Central memory CD4-positive, alpha-beta T cell (primary cell): ENCODE data around the gene ELF1.
"Not testable (repeated sequence)": the region's sequence is repeated elsewhere in the genome, so short reads cannot be mapped to it uniquely, and the experiment has no call there.

Experiments used
- DNase-seq: peaks from one replicate; pipeline ENCODE4 v3.0.0; 2022

The ELF1 gene

DNA sequence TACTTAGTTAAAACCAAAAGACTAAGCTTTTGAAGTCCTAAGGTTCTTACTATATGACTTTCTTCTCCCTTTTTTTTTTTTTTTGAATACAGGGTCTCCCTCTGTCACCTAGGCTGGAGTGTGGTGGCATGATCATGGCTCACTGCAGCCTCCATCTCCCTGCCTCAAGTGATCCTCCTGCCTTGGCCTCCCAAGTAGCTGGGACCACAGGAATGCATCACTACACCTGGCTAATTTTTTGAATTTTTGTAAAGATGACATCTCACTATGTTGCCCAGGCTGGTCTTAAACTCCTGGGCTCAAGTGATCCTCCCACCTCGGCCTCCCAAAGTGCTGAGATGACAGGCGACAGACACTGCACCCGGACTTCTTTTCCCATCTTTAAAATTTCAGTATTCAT lies 89.2 kb downstream of the ELF1 start:
- not testable (repeated sequence) for DNase-seq

DNA sequence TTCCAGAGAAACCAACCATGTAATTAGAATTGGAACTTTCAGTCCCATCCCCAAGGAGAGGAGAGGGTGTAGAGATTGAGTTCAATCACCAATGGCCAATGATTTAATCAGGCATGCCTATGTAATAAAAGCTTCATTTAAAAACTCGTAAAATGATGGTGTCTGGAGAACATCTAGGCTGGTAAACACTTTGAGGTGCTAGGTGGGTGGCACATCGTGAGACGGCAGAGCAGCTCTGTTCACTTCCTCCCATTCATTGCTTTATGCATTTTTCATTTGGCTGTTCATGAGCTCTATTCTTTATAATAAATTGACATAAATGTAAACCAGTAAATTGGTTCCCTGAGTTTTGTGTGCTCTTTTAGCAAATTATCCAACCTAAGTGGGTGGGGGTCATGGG lies 90.1 kb downstream of the ELF1 start:
- no peak for DNase-seq

DNA sequence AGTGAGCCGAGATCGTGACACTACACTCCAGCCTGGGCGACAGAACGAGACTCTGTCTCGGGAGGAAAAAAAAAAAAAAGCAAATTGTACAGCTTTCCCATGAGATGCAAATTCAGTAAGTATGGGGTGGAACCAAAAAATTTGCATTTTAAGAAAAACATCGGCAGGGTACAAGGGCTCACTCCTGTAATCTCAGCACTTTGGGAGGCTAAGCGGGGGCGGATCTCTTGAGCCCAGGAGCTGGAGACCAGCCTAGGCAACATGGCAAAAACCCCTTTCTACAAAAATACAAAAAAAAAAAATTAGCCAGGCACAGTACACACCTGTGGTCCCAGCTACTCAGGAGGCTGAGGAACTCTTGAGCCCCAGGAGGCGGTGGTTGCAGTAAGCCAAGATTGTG lies 91.2 kb downstream of the ELF1 start:
- DNase-seq: no peak

DNA sequence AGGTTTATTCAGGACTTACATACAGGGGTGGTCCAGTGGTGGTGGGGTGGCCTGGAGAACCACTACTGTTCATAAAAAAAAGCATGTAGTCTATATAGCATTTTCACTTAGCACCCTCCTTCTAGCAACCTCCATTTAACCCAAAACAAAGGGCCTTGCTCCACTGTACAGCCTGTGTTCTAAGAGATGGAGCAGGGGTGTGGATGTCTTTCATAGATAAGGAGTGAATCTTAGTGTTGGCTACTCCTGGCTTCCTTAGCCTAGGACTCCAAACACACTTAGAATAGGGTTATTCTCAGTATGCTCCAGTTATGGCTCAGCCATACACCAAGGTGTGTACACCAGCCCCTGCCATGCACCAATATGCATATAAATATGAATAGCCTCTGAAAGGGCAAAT lies 95.2 kb downstream of the ELF1 start:
- no peak for DNase-seq

DNA sequence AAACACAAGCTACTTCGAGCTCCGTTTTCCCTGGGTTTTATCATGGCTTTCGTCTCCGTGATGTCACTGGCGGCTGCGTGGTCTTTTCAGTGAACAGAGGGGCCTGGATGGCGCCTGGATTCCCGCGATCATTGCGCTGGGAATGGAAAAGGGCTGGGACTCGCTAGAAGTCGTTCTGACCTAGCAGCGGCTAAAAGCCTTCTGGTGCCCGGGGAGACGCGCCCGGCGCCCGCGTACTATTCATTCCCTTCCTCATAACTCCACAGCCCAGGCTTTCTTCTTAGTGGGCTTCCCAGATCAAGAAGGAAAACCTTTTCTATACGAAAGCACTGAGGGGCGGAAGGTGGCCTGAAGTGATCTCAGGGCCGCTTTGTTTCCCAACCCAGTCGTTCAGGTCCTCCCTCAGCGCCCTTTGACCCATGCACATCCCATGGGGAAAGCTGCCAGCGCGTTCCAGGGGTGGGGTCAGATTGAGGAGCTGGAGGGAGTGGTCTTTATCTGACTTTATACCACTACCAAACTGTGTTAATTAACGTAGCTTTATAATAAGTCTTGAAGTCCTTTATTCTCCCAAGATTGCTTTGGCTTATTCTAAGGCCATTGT lies 96.6 kb downstream of the ELF1 start:
- no peak for DNase-seq

DNA sequence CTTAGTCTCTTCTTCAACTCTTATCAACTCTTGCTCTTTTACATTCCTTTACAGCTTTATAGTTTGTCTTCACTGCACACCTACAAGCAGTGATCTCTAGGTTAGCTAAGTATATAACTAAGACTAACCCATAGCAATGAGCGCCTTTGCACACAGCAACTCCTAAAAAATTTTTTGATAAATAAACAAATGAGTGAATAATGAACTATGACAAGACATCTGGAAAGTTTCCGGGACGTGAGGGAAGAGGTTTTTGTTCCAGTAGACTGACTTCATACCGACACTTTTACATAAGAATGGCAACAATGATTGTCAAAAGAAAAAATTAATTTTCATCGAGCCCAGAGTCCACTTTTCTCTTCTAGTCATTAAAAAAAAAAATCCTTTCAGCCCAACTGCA lies 98.3 kb downstream of the ELF1 start:
- no peak for DNase-seq

DNA sequence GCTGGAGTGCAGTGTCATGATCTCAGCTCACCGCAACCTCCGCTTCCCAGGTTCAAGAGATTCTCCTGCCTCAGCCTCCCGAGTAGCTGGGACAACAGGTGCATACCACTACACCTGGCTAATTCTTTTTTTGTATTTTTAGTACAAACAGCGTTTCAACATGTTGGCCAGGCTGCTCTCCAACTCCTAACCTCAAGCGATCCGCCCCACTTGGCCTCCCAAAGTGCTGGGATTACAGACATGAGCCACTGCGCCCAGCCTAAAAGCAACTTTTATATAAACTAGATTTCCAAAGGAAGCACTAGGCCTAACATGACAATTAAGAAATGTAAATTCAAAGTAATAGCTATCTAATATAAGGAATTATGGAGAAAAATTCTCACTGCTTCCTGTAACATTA lies 99.2 kb downstream of the ELF1 start:
- DNase-seq: not testable (repeated sequence)

DNA sequence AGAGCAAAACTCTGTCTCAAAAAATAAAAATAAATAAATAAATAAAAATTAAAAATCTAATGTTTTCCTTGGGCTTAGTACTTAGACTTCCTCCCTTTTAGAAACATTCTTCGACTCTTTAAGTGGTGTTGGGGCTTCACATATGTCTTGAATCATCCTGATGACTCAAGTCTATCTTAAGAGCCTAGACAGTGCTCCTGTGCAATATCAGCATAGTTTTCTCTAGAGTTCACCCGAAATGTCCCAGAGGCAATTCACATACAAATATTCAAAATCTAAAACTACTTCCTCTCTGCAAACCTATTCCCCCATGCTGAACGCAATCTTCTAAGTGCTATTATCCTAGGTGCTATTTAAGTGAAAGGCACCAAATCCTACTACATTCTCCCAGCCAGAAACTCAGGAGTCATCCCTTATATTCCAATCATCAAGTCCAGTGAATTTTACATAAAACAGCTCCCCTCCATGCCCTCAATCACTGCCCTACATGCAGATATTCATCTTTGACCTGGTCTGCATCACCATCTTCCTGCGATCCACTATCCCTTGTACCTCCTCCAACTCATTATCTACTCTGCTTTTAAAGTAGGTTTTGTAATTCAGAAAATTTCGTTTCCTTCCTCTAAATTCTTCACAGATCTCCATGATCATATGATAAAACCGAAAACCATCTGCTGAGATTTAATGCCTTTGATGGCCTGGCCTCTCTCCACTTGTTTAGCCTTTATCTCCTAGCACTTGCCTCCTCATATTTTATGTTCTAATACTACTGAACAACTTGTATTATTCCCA lies 102.7 kb downstream of the ELF1 start:
- DNase-seq: no peak

DNA sequence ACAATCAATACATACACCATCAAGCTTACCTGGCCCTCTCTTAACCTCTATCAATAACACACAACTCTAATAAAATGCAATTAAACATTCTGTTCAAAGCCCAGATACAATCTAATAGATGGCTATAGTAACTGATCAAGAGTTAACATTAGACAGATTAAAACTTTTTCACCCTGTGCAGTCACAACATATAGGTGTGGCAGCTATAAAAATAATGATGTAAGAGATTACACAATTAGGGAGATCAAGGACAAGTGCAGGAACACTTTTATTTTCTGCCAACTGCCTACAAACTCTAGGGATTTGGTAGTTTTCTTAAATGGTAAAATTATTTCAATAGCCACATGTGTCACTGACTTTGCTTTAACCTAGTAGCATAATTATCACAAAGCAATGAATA lies 104.3 kb downstream of the ELF1 start:
- not testable (repeated sequence) for DNase-seq

DNA sequence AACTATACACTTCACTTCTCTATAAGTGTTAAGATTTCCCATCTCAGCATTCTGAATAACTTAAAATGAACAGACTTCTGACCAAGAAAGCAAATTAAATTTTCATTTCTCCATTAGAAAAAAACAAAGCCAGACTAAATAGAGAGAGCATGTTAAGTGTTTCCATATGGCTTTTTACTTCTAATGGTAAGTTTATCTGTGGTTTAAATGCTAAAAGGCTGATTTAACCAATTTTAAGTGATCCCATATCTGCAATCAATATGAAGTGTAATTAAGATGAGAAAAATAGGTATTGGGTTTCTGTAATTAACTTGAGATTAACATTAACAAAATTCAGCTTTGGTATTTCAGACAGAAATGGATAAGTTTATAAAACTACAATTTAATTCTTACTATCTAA lies 107.8 kb downstream of the ELF1 start:
- DNase-seq: no peak

DNA sequence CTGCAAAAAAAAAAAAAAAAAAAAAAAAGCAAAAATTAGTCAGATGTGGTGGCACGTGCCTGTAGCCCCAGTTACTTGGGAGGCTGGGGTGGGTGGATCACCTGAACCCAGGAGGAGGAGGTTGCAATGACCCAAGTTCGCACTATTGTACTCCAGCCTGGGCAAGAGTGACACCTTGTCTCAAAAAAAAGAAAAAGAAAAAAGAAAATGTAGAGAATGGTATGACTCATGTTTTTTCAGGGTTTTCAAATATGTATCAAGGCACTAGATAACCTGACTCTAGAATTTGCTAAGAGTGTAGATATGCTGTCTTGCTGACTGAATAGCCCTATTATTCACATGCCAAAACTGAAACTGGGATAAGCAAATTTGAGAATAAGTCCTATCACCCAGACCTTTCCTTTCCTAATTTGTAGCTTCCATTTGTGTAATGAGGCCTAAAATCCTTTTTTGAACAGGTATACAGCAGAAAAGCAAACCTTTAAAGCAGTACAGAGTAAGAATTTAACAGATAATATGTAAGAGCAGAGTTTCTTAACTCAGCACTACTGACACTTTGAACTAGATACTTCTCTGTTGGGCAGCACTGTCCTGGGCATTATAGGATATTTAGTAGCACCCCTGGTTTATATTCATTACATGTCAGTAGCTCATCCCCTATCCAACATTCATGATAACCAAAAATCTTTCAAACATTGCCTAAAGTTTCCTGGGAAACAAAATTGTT lies 108.6 kb downstream of the ELF1 start:
- DNase-seq: no peak

DNA sequence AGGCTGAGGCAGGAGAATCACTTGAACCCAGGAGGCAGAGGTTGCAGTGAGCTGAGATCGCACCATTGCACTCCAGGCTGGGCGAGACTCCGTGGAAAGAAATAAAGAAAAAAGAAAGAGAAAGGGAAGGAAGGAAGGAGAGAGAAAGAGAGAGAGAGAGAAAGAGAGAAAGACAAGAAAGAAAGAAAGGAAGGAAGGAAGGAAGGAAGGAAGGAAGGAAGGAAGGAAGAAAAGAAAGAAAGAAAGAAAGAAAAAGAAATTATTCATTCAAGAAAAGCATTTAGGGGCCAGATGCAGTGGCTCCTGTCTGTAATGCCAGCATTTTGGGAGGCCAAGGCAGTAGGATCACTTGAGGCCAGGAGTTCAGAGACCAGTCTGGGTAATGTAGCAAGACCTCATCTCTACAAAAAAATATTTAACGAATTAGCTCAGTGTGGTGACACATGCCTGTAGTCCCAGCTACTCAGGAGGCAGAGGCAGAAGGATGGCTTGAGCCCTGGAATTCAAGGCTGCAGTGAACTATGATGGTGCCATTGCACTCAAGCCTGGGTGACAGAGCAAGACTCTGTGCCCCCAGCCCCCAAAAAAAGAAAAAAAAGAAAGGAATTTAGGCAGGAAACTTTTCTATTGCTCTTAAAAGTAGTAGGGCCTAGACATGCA lies 109.4 kb downstream of the ELF1 start:
- not testable (repeated sequence) for DNase-seq

DNA sequence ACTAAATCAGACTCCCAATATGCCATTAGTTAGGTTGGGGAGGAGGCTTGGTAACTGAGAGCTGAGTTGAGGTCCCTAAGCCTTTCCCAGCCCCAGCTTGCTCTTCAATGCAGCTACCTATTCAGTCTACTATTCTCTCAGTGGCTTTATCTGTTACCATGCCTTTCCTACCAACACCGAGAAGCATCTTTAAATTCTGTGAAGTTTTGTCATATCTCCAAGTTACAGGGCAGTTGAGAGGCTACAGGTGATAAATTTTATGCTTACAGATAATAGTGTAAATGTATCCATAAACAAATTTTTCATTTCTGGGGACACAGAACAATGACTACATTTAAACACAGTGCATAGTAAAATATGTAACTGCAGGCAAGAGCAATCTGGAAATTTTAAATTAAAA lies 110.6 kb downstream of the ELF1 start:
- no peak for DNase-seq

DNA sequence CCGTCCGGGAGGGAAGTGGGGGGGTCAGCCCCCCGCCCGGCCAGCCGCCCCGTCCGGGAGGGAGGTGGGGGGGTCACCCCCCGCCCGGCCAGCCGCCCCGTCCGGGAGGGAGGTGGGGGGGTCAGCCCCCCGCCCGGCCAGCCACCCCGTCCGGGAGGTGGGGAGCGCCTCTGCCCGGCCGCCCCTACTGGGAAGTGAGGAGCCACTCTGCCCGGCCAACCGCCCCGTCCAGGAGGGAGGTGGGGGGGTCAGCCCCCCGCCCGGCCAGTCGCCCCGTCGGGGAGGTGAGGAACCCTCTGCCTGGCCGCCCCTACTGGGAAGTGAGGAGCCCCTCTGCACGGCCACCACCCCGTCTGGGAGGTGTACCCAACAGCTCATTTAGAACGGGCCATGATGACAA lies 118.1 kb downstream of the ELF1 start:
- DNase-seq: not testable (repeated sequence)

DNA sequence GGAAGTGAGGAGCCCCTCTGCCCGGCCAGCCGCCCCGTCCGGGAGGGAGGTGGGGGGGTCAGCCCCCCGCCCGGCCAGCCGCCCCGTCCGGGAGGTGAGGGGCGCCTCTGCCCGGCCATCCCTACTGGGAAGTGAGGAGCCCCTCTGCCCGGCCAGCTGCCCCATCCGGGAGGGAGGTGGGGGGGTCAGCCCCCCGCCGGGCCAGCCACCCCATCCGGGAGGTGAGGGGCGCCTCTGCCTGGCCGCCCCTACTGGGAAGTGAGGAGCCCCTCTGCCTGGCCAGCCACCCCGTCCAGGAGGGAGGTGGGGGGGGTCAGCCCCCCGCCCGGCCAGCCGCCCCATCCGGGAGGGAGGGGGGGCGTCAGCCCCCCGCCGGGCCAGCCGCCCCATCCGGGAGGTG lies 118.5 kb downstream of the ELF1 start:
- DNase-seq: not testable (repeated sequence)

DNA sequence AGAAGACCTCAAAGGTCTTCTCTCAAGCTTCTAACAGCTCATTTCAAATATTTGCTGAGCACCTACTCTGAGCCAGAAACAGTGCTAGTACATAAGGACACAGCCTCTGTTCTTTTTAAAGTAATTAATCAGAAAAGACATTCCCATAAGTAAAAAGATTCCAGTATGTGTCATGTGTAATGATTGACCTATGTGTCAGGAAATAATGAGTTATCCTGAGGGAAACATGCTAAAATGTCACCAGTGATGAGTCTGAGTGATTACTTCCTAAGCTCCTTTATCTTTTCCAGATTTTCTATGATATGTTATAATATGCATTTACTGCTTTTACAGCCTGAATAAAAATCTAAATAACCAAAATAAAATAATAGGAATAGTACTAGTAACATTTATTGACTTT lies 122.1 kb downstream of the ELF1 start:
- DNase-seq: no peak

DNA sequence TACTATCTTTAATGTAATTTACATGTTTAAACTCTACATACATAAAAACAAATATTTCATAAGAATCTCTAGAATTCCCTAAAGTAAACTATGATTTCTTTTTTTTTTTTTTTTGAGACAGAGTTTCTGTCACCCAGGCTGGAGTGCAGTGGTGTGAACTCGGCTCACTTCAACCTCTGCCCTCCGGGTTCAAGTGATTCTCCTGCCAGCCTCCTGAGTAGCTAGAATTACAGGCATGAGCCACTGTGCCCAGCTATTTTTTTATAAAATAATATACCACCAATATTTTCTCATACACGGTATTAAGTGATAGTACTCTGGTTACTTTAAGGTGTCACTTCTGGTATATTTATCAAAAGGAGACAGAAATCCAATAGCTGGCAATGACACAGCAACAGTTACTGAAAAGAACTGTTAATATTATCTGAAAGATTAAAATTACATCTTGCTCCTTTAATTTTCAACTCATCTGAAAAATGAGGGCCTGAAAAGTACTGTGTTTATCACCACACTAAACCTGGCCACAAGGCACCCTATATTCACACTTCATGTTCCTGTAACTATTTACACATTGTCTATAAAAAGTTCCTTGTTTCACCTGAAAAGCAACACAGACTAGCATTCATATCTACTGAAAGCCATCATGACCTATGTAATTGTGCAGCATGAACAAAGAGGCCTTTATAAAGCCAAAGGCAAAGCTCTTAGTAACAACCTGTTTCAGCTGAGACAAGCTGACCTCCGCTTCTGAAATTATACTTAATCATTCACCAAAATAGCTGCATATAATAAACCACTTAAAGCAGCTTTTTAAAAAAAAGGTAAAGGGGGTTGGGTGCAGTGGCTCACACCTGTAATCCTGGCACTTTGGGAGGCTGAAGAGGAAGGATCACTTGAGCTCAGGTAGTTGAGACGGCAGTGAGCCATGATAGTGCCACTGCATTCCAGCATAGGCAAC lies 123.6 kb downstream of the ELF1 start:
- DNase-seq: no peak

DNA sequence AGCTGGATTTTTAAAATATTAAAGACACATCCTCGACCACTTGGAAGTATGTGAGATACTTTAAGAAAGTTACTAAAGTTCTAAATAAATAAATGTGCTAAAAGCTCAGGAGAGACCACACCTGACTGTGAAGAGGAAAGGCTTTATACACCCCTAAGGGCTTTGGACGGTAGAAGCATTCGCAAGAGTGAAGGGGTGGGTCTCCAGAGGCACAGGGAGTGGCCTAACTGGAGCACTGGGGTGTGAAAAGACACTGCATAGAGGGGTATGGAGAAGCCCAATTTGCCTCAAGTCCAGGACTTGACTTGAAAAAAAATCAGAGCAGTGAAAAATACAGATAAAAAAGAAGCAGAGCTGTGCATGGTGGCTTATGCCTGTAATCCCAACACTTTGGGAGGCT lies 125.5 kb downstream of the ELF1 start:
- not testable (repeated sequence) for DNase-seq

DNA sequence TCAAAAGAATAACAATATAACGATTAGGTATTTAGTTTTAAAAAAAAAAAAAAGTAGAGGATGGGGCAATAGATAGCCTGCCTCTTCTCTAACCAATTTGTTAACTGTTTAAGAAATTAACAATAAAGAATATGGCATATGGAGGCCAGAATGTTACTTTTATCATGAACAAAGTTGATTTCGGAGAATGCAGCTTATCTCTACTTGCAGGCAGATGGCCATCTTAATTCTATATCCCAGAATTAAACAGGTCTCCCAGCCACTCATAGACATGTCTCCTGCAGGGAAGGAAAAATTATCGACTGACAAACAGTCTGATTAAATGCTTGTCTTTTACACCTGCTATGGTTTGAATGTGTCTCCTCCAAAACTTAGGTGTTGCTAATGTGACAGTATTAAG lies 133.1 kb downstream of the ELF1 start:
- no peak for DNase-seq

DNA sequence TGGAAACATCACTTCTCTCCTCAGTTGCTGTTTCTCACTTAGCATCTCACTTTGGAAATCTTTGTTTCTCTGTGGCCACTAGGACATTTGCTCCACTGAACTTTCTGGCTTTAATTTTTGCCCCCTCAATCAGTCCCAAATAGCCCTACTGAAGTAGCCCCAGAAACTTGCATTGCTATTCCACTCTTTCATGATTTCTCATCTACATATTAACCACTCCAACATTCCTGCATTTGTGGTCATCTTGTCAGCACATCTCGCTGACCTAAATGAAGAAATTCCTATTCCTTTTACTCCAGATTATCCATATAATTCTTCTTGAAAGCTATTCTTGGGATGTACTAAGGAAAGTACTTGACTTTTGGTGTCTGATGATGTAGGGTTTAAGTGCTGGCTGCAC lies 134.9 kb downstream of the ELF1 start:
- DNase-seq: not testable (repeated sequence)
